KG1 (cell line): Measurements from ENCODE around the gene COQ9.
A peak's percentile ranks its signal among the peaks of the same experiment; 100 is the strongest.
"Not testable (repeated sequence)": the region's sequence is repeated elsewhere in the genome, so short reads cannot be mapped to it uniquely, and the experiment has no call there.

Source experiments
- DNase-seq: peaks from one replicate; lab custom pipeline; 2025; lab: John Stamatoyannopoulos, UW

The COQ9 gene

GRCh38 chr16:57447186-57447962 lies at the start of gene COQ9, which contains the start of gene CIAPIN1:
Gene COQ9, plus strand, starts transcription at chr16:57447479. Its CDS starts 27 bp downstream, at chr16:57447506.
Gene CIAPIN1, minus strand, starts transcription at chr16:57447385. Its CDS starts 6,457 bp downstream, at chr16:57440928.
- peak; percentile 84 for DNase-seq

- DNase-seq: not testable (repeated sequence)
Measured at GRCh38 chr16:57397493-57397892, 49.8 kb upstream of the COQ9 start.

GRCh38 chr16:57401943-57402640 lies 45.2 kb upstream of the COQ9 start:
- DNase-seq: no peak

- no peak for DNase-seq
Measured at GRCh38 chr16:57403965-57404817, 43.1 kb upstream of the COQ9 start, which contains the start of gene CCL17. Gene CCL17, plus strand, starts transcription at chr16:57404767. Its CDS starts 9,166 bp downstream, at chr16:57413933.

GRCh38 chr16:57405097-57405496 lies 42.2 kb upstream of the COQ9 start:
- no peak for DNase-seq

GRCh38 chr16:57406881-57407280 lies 40.4 kb upstream of the COQ9 start:
- no peak for DNase-seq

- no peak for DNase-seq
Measured at GRCh38 chr16:57407521-57408353, 39.5 kb upstream of the COQ9 start.

GRCh38 chr16:57409065-57409464 lies 38.2 kb upstream of the COQ9 start:
- DNase-seq: no peak

GRCh38 chr16:57409870-57410587 lies 37.2 kb upstream of the COQ9 start:
- DNase-seq: no peak

- no peak for DNase-seq
Measured at GRCh38 chr16:57411362-57411976, 35.8 kb upstream of the COQ9 start.

GRCh38 chr16:57412584-57412983 lies 34.7 kb upstream of the COQ9 start:
- DNase-seq: no peak

- no peak for DNase-seq
Measured at GRCh38 chr16:57413301-57413730, 34.0 kb upstream of the COQ9 start.

GRCh38 chr16:57413733-57414132 lies 33.5 kb upstream of the COQ9 start:
- no peak for DNase-seq

- no peak for DNase-seq
Measured at GRCh38 chr16:57416084-57416483, 31.2 kb upstream of the COQ9 start.

GRCh38 chr16:57419506-57419905 lies 27.8 kb upstream of the COQ9 start:
- no peak for DNase-seq

GRCh38 chr16:57422026-57422944 lies 25.0 kb upstream of the COQ9 start:
- DNase-seq: no peak

GRCh38 chr16:57423152-57423551 lies 24.1 kb upstream of the COQ9 start:
- no peak for DNase-seq

- no peak for DNase-seq
Measured at GRCh38 chr16:57424583-57424982, 22.7 kb upstream of the COQ9 start.

- no peak for DNase-seq
Measured at GRCh38 chr16:57426356-57426755, 20.9 kb upstream of the COQ9 start.
